HG03039 (cell line): ENCODE results near the gene PDSS1.

Source experiments
- ATAC-seq: cut with Tn5 transposase; IDR thresholded peaks from one replicate; pipeline ENCODE4 v1.9.1; 2021; ENCODE audit warnings: mild to moderate bottlenecking, moderate library complexity; ENCODE audit not compliant: unreplicated experiment

Gene PDSS1

GRCh38 chr10:26792758-26793495 lies 95.4 kb downstream of the PDSS1 start:
- no peak for ATAC-seq
